DND-41 (cell line): Measurements from ENCODE around the gene ESYT2.
A peak's percentile ranks its signal among the peaks of the same experiment; 100 is the strongest.

Experiments used
- ATAC-seq: fragments of 200-7000 bp; cut with Tn5 transposase; 3 replicates; pipeline ENCODE4 v1.9.1; 2021; ENCODE audit warnings: low read depth; ENCODE audit not compliant: insufficient read depth
- DNase-seq: peaks from one replicate; pipeline ENCODE4 v3.0.0-alpha.2; 2020
- H2AFZ ChIP-seq: 2 replicates; pipeline ENCODE4 v1.6.0; 2012; ENCODE audit warnings: low read depth, low read length
- H3K27ac ChIP-seq: 2 replicates; pipeline ENCODE4 v1.5.1; 2012; ENCODE audit warnings: low read length, inconsistent platforms
- H3K27me3 ChIP-seq: fragments of 200-600 bp; sonication (generic); 2 replicates; pipeline ENCODE4 v1.6.0; 2012; ENCODE audit warnings: low read length, mild to moderate bottlenecking, inconsistent platforms; ENCODE audit not compliant: insufficient read depth, poor library complexity
- H3K36me3 ChIP-seq: 2 replicates; pipeline ENCODE4 v1.5.1; 2012; ENCODE audit warnings: low read length, inconsistent platforms; ENCODE audit not compliant: insufficient read depth
- H3K4me1 ChIP-seq: 2 replicates; pipeline ENCODE4 v1.5.1; 2012; ENCODE audit warnings: mild to moderate bottlenecking, low read length; ENCODE audit not compliant: insufficient read depth
- H3K4me2 ChIP-seq: 2 replicates; pipeline ENCODE4 v1.6.0; 2012; ENCODE audit warnings: mild to moderate bottlenecking, moderate library complexity, low read length, inconsistent platforms; ENCODE audit not compliant: insufficient read depth
- H3K4me3 ChIP-seq, 2 experiments: fragments of 200-600 bp in 1 of 2; shearing (Covaris generic) in 1 of 2; 2 replicates each; pipeline ENCODE4 v1.5.1; 2012 to 2016; ENCODE audit warnings: inconsistent platforms in 2 of 2, low read length in 2 of 2, mild to moderate bottlenecking in 2 of 2, low read depth in 1 of 2, moderate library complexity in 1 of 2
- H3K79me2 ChIP-seq: 2 replicates; pipeline ENCODE4 v1.6.0; 2012; ENCODE audit warnings: low read length, inconsistent platforms; ENCODE audit not compliant: insufficient read depth
- H3K9ac ChIP-seq: 2 replicates; pipeline ENCODE4 v1.6.0; 2012; ENCODE audit warnings: low read depth, mild to moderate bottlenecking, inconsistent platforms, low read length, moderate library complexity
- H3K9me3 ChIP-seq: 2 replicates; pipeline ENCODE4 v1.5.1; 2012; ENCODE audit warnings: low read length, moderate library complexity, mild to moderate bottlenecking, inconsistent platforms; ENCODE audit not compliant: insufficient read depth, severe bottlenecking
- H4K20me1 ChIP-seq: 2 replicates; pipeline ENCODE4 v1.6.0; 2012; ENCODE audit warnings: low read length; ENCODE audit not compliant: insufficient read depth
- EZH2 ChIP-seq: IDR thresholded peaks from 3 replicates; pipeline ENCODE4 v1.6.1; 2012; ENCODE audit warnings: borderline replicate concordance, low read depth, mild to moderate bottlenecking, moderate library complexity, low read length, inconsistent platforms; ENCODE audit not compliant: severe bottlenecking
- TF ChIP-seq, protein P1 (sequence below): IDR thresholded peaks from 2 replicates; pipeline ENCODE4 v1.5.1; 2012; ENCODE audit warnings: borderline replicate concordance, low read length, moderate library complexity, mild to moderate bottlenecking; ENCODE audit not compliant: poor library complexity, severe bottlenecking; ENCODE audit errors: extremely low read depth

The ESYT2 gene

DNA sequence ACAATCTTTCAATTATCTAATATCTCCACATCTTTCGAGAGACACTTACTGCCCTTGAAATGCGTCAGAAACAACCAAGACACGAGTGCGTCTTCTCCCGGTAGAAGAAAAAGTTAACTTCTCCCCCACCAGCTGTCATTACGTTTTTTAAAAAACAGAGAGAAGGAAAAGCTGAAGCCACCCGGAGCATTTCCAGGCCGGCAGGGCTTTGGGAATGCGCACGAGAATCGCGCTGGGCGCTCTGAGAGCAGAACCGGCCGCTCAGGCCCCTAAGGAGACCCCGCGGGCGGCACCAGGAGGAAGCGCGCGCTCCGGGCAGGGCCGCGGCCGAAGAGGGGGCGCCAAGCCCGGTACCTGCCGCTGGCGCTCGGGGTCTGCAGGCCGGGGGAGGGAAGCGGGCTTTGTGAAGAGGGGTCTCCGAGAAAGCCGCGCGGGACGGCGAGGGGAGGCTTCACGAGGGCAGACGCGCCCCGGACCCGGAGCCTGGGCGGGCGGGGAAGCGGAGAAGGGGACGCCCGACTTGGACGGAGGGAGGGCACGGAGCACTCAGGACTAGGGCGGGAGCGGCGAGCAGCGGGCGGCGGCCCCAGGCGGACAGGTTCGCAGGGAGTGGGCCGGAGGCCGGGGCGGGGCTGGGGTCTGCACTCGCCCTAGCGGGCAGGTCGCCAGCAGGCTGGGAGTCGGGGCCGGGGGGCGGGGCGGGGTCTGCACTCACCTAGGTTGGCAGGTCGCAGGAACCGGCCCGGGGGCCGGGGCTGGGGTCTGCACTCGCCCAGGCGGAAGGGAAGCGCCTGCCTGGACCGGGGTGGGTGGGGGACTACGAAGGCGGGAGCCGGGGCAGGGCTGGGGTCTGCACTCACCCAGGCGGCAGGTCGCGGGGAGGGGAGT lies 932 bp downstream of the ESYT2 start:
- Histone ChIP-seq H3K4me3 (peak overlapping the region; percentile 76 to 94), H3K79me2 (peaks cover 59% of the 10 kb centered on the region), H3K27me3 (no peaks in the 10 kb centered on the region), H3K27ac (peak overlapping the region; percentile 86), H3K36me3 (peaks cover 8% of the 10 kb centered on the region), H3K4me1 (peaks cover 55% of the 10 kb centered on the region), H3K4me2 (peak overlapping the region; percentile 75), H3K9ac (peak overlapping the region; percentile 97), H4K20me1 (peaks cover 9% of the 10 kb centered on the region; the same call in 1 of the 2 replicates), H2AFZ (peak overlapping the region; percentile 57), H3K9me3 (no peaks in the 10 kb centered on the region)
- TF ChIP-seq EZH2: no peak
- TF ChIP-seq, protein P1, sequence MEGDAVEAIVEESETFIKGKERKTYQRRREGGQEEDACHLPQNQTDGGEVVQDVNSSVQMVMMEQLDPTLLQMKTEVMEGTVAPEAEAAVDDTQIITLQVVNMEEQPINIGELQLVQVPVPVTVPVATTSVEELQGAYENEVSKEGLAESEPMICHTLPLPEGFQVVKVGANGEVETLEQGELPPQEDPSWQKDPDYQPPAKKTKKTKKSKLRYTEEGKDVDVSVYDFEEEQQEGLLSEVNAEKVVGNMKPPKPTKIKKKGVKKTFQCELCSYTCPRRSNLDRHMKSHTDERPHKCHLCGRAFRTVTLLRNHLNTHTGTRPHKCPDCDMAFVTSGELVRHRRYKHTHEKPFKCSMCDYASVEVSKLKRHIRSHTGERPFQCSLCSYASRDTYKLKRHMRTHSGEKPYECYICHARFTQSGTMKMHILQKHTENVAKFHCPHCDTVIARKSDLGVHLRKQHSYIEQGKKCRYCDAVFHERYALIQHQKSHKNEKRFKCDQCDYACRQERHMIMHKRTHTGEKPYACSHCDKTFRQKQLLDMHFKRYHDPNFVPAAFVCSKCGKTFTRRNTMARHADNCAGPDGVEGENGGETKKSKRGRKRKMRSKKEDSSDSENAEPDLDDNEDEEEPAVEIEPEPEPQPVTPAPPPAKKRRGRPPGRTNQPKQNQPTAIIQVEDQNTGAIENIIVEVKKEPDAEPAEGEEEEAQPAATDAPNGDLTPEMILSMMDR: no peak
- DNase-seq: peak; percentile 49
- peak; percentile 8 for ATAC-seq

DNA sequence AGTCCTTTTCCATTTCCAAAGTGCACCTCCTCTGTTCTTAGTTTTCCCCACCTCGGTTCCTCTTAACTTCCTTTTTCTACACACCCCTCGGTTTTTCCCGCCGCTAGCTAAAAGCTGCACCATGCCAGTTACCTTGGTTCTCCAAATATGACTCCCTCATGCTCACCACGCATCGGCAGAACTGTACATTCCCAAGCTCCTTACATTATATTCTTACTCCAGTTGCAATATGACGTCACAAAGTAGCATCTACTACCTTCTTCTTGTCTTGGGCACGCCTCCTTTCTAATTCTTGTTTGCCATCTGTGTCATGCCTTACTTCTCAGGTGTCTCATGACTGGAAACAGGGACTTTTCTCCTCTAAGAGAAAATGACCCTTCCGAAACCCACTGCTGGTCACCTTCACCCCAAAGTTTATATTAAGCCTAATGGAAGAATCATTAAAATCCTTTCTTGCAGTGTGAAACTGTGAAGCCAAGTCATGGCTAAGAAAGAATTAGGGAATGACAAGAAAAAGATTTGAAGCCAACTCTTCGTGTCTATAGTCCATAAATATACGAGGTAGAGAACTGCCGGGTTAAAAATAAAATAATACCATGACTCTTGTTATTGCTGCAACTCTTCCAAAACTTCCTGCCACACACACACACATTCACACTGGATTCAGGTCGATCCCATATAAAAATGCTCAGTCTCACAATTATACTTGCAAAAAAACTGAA lies 1.7 kb downstream of the ESYT2 start:
- Histone ChIP-seq H3K36me3 (peaks cover 8% of the 10 kb centered on the region), H3K27me3 (no peaks in the 10 kb centered on the region), H4K20me1 (peaks cover 9% of the 10 kb centered on the region; the same call in 1 of the 2 replicates), H3K9me3 (no peaks in the 10 kb centered on the region), H3K79me2 (peaks cover 67% of the 10 kb centered on the region), H3K4me3 (peak overlapping the region; percentile 76 to 94), H2AFZ (0 out of 2 replicates have a peak overlapping the region, but pooled peaks have one; percentile 57), H3K4me2 (peak overlapping the region; percentile 75), H3K27ac (peak overlapping the region; percentile 86), H3K9ac (peak overlapping the region; percentile 97), H3K4me1 (peaks cover 63% of the 10 kb centered on the region)
- DNase-seq (peak; percentile 29), ATAC-seq (no peak)
- TF ChIP-seq, protein P1: no peak

DNA sequence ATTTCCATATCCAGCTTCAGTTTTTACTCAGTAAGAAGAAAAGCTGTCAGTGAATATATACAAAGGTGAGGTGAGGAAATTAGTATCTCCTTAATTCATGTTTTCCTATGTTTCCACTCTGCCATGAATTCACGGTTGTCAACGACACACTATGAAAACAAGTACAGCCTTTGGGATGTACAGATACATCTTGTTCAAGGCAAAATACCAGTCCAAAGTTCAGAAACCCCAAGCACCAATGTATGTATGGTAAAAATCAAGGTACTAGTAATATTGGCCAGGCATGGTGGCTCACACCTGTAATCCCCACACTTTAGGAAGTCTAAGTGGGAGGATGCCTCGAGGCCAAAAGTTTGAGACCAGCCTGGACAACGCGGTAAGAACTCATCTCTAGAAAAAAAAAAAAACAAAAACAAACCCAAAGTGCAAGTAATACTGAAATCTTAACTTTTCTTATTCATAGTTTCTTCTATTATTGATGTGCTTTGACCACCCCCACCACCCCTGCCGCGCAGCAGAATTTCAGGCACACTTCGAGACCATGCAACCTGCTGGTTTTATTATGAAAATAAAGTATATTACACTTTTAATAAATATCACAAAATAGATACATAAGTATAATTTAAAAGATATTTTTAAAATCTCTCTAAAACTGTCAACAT lies 3.5 kb downstream of the ESYT2 start:
- no peak for TF ChIP-seq EZH2
- TF ChIP-seq, protein P1: no peak
- peak overlapping the region; percentile 49; the same call in 1 of the 2 replicates for H3K9ac ChIP-seq
- H3K4me3 ChIP-seq: peak overlapping the region in 1 of 2 experiments; percentile 26; a peak in 1 of 4 replicates
- H3K4me2 ChIP-seq: peak overlapping the region; percentile 58; the same call in 1 of the 2 replicates
- H3K79me2 ChIP-seq: peaks cover 85% of the 10 kb centered on the region
- DNase-seq (no peak), ATAC-seq (no peak)
- peaks cover 16% of the 10 kb centered on the region for H4K20me1 ChIP-seq
- peaks cover 80% of the 10 kb centered on the region for H3K4me1 ChIP-seq
- no peaks in the 10 kb centered on the region for H3K9me3 ChIP-seq
- peak overlapping the region; percentile 95 for H3K27ac ChIP-seq
- no peaks in the 10 kb centered on the region for H3K27me3 ChIP-seq
- H3K36me3 ChIP-seq: peaks cover 8% of the 10 kb centered on the region
- no peak overlapping the region for H2AFZ ChIP-seq
